Activated naive CD4-positive, alpha-beta T cell treated with anti-CD3 and anti-CD28 coated beads, Interleukin-2, amount 10 ng/mL, durations not matched to agents 5 hours and 36 hours (primary cell): ENCODE data around the gene DGKA. TPM values are rescaled to one million over a fixed set of nuclear protein-coding genes. Genes with fewer than 3 reads are reported as not detected.

Source experiments
- total RNA-seq, 2 experiments: library from RNA; stranded (reverse); gene quantifications; one replicate each; pipeline ENCODE4 v1.2.3, GENCODE V29; 2021

DGKA gene
- 1,000 to 10,000 TPM in 1 of 2 experiments, 100 to 1,000 TPM in 1; 954 to 1,054 TPM for total RNA-seq

GRCh38 chr12:55930771-55931316 lies at the start of gene DGKA:
DGKA (plus strand) TSS chr12:55931162; CDS start chr12:55936504, 5,342 bp downstream.

GRCh38 chr12:55927588-55928502 lies 3.1 kb upstream of the DGKA start, which contains the start of gene PYM1:
PYM1 (minus strand) TSS chr12:55927894; CDS start chr12:55927761, 133 bp downstream.

GRCh38 chr12:55965941-55966407 lies 35.0 kb downstream of the DGKA start, which contains the start of gene PMEL:
PMEL (minus strand) TSS chr12:55966042; CDS start chr12:55966011, 31 bp downstream.

GRCh38 chr12:55966408-55967281 lies 35.7 kb downstream of the DGKA start, which contains the start of gene CDK2:
CDK2 (plus strand) TSS chr12:55966830; CDS start chr12:55967009, 179 bp downstream.

GRCh38 chr12:55973599-55974307 lies 42.8 kb downstream of the DGKA start, which contains the start of gene RAB5B:
RAB5B (plus strand) TSS chr12:55974078; CDS start chr12:55986961, 12,883 bp downstream.

GRCh38 chr12:55996715-55997534 lies 66.0 kb downstream of the DGKA start, which contains the start of gene SUOX:
SUOX (plus strand) TSS chr12:55997276; CDS start chr12:56002222, 4,946 bp downstream.

Other genes with a start within 250 kb of the DGKA start
- 1 to 10 TPM; 2.1 to 2.6 TPM for gene ITGA7, start 223.3 kb upstream of the DGKA start, total RNA-seq
- 100 to 1,000 TPM; 145 to 152 TPM for gene BLOC1S1, start 215.1 kb upstream of the DGKA start, total RNA-seq
- 10 to 100 TPM in 1 of 2 experiments, 1 to 10 TPM in 1; 9.7 to 11.1 TPM for gene RDH5, start 210.8 kb upstream of the DGKA start, total RNA-seq
- gene CD63, start 202.2 kb upstream of the DGKA start, total RNA-seq = 100 to 1,000 TPM; 106 to 114 TPM
- 10 to 100 TPM; 10.2 to 10.7 TPM for gene GDF11, start 188.0 kb upstream of the DGKA start, total RNA-seq
- gene SARNP, start 113.4 kb upstream of the DGKA start, total RNA-seq = 10 to 100 TPM; 77.9 to 78.8 TPM
- 10 to 100 TPM; 55.3 to 55.7 TPM for gene ORMDL2, start 113.1 kb upstream of the DGKA start, total RNA-seq
- 10 to 100 TPM; 30.4 to 31.3 TPM for gene DNAJC14, start 101.6 kb upstream of the DGKA start, total RNA-seq
- not detected for gene MMP19, start 88.2 kb upstream of the DGKA start, total RNA-seq
- 10 to 100 TPM; 54.0 to 55.4 TPM for gene PYM1, start 3.3 kb upstream of the DGKA start, total RNA-seq
- gene PMEL, start 34.9 kb downstream of the DGKA start, total RNA-seq = not detected
- 10 to 100 TPM; 75.4 to 81.8 TPM for gene CDK2, start 35.7 kb downstream of the DGKA start, total RNA-seq
- gene RAB5B, start 42.9 kb downstream of the DGKA start, total RNA-seq = 10 to 100 TPM; 68.5 to 68.8 TPM
- gene SUOX, start 66.1 kb downstream of the DGKA start, total RNA-seq = 1 to 10 TPM; 3.5 to 4.9 TPM
- 10 to 100 TPM; 20.0 to 21.3 TPM for gene IKZF4, start 89.9 kb downstream of the DGKA start, total RNA-seq
- 10 to 100 TPM; 38.9 to 51.3 TPM for gene RPS26, start 110.8 kb downstream of the DGKA start, total RNA-seq
- 1 to 10 TPM; 1.7 to 2.1 TPM for gene ERBB3, start 149.0 kb downstream of the DGKA start, total RNA-seq
- gene PA2G4, start 173.4 kb downstream of the DGKA start, total RNA-seq = 100 to 1,000 TPM; 215 to 216 TPM
- 1,000 to 10,000 TPM; 4,850 to 4,973 TPM for gene RPL41, start 185.5 kb downstream of the DGKA start, total RNA-seq
- 1 to 10 TPM; 8.3 to 8.7 TPM for gene ZC3H10, start 187.1 kb downstream of the DGKA start, total RNA-seq
- gene ESYT1, start 197.1 kb downstream of the DGKA start, total RNA-seq = 100 to 1,000 TPM; 319 to 322 TPM
- 10 to 100 TPM; 40.3 to 42.7 TPM for gene MYL6B, start 221.4 kb downstream of the DGKA start, total RNA-seq
- 1,000 to 10,000 TPM; 1,338 to 1,378 TPM for gene MYL6, start 227.2 kb downstream of the DGKA start, total RNA-seq